ENCODE results near the gene EPS8L2. TPM values are rescaled to one million over a fixed set of nuclear protein-coding genes. Genes with fewer than 3 reads are reported as not detected.

Gene EPS8L2
- total and polyA plus RNA-seq, 2 of the 8 experiments (the other 6 are each of a cell fraction or from before 2014, with no cell fraction given), result 38.5 to 57.0 TPM

DNA sequence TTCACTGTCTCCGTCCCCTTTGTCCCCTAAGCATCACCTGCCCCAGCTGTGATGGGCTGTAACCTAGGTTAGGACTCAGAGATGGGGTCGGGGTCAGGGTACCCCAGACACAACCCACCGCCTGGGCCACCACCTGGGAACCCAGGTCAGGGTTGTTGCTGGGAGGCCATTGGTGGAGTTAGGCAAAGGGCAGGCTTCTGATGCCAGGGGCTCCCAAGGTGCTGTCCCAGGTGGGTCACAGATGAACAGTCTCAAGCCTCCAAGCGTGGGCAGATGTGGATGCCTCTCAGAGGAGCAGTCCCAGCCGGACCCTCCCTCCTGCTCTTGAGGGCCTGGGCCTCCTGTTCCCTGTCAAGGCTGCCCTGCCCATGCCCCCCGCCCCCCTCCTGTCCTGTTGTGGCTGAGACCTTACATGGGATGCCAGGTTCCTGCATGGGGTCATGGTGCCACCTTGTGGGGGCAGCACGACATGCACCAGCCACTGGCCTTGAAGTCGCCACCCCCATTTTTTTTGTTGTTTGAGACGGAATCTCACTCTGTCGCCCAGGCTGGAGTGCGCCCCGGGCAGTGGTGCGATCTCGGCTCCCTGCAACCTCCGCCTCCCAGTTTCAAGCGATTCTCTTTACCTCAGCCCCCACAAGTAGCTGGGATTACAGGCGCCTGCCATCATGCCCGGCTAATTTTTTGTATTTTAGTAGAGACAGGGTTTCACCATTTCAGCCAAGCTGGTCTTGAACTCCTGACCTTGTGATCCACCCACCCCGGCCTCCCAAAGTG, 59.2 kb downstream of the EPS8L2 start (continued):
- TF ChIP-seq POLR2A (IDR thresholded peaks at IDR 0.05; ENCODE audit: control extremely low read depth in 1 of 2, low read depth in 2 of 2, low read length in 2 of 2), result peak in 1 of 2 experiments; percentile 60; a peak in 1 of 3 replicates
- TF ChIP-seq TCF12 (IDR thresholded peaks at IDR 0.05; ENCODE audit: low read depth, low read length), result no peak

All from H1 (cell line).